ENCODE data around the gene E2F6. TPM values are rescaled to one million over a fixed set of nuclear protein-coding genes. Genes with fewer than 3 reads are reported as not detected.

The E2F6 gene
- total RNA-seq, 1 experiment from 2014 or later = 22.0 TPM

DNA sequence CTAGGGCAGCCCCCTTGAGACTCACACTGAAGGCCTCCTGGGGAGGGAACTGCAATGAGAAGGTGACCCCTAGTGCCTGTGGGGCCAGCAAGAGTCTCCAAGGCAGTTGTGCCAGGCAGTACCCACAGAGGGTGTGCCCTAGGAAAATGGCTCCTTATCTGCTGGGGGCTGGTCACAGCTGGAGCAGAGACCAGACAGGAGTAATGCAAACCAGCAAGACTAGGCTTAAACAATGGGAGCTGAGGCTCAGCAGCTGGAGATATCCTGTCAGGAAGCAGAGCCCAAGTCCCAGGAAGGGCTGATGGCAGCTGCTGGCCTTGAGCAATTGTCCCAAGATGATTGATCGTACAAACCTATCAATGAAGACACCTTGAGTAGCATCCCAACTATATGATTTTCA lies 26.8 kb upstream of the E2F6 start:
- DNase-seq (ENCODE audit: low spot score) = no peak

DNA sequence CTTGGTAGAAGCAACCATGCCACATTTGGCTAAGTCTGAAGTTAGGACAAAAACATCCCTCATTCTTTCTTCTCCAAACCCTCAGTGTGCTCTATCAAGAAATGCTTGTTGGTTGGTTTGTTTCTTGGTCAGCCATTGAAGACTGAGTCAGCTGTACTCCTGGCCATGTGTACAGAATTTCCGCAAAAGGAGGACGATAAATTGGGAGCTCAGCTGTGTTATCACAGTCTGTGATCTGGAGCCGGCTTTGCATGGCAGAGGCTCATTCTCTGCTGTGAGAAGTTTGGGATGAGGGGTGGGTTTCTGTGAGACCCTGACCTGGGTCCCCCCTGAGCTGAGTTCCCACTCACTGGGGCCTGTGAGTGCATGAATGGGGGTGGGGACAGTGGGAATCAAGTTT lies 26.3 kb upstream of the E2F6 start:
- no peak for DNase-seq (ENCODE audit: low spot score)

DNA sequence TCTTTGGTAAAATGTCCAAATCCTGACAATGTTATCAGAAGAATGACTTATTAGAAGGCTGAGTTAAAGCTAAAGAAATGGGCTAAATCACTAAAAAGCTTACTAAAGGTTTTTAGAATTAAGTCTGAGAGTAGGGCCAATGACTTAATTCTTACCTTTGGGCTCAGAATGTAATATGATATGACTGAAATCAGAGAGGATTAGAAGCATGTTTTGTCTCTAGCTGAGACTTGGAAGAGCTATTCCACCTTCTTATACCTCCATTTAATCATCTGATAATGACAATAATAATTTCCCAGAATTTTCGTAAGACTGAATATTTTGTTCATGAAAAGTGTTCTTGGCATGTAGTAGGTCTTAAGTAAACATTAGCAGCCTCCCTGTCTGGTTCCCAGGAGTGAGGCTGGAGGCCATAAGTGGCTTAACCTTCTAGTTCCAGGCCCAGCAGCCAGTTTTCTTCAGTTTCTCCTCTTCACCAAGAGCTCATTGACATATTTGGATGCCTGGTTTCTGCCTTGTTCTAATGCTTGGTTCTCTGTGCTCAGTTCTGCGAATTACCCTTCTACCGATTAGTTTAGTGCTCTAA lies 25.5 kb upstream of the E2F6 start:
- DNase-seq (ENCODE audit: low spot score) = no peak

DNA sequence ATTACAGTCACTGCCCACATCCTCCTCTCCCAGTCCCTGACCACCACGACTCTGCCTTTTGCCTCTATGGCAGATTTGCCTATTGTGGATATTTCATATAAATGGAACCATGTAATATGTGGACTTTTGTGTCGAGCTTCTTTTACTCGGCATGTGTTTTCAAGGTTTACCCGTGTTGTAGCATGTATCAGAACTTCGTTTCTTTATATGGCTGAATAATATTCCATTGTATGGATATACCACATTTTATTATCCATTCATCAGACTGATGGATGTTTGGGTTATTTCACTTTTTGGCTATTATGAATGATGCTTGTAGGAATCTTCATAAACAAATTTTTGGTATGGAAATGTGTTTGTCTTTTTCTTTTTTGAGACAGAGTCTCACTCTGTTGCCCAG lies 24.2 kb upstream of the E2F6 start:
- no peak for DNase-seq (ENCODE audit: low spot score)

DNA sequence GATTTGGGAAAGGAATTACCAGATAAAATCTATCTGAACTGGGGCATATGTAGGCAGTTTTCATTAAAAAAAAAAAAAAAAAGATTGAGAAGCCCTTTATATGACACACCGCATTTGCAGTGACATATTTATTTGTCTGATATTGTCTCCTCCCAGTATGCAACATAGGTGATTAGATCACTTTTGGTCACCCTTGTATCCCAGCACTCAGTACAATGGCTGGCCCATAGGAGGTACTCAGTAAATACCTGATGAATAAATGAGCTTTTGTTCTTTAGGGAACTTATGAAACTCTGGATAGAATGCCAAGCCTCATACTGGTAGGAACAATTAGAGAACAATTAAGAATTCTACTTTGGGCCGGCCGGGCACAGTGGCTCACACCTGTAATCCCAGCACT lies 22.8 kb upstream of the E2F6 start:
- DNase-seq (ENCODE audit: low spot score) = no peak

DNA sequence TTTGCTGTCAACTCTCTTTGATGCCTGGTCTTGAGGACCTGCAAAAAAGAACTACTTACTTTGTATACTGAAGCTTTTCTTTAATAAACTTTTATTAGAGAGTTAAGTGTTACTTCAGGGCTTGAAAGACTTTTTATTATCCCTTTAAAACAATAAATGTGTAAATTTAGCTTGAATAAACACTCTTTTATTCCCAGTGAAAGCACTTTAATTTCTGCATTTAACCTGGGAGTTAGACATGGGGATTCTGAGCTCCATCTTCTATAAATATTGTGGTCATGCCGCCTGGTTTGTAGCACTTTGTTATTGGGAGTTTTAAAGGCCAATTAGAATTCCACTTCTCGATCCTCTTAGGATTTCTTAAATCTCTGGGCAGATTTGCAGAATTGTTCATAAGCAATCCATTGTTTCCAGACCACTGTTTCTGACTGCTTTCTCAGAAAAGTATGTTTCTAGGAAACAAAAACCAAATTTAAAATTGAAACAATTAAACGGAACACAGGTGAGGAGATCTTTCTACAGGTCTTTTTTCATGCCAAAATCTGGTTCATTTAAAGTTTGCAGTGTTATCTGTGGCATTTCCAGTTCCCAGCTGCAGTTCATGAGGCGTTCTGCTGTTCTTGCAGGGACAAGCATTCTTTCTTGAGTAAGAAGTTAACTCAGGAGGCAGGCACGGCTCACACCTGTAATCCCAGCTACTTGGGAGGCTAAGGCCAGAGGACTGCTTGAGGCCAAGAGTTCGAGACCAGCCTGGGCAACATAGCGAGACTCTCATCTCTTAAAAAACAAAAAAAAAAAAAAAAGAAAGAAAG lies 18.1 kb upstream of the E2F6 start:
- no peak for DNase-seq (ENCODE audit: low spot score)

DNA sequence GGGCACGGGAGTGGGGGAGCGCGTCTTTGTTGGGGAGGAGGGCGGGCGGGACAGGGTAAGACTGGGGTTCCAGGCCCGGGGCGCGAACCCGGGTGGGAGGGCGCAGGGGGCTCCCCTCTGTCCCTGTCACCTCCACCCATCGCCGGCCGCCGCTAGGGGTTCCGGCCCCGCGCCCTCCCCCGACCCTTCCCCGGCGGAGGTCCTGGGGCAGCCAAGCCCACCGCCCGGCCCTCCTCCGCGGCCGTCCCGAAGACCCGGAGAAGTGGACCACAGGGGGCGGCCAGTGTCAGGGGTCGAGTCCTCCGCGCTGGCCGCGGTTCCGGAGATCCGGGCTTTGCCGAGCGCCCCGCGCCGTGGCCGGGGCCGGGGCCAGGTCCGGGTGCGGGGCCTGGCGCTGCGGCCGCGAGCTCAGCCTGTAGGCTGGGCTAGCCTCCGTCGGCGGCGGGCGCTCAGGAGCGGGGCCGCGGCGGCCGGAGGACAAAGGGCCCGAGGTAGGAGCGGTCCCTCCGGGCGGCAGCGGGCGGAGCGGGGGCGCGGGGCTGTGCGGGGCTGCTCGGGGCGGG lies 16.6 kb upstream of the E2F6 start:
- DNase-seq (ENCODE audit: low spot score) = no peak

DNA sequence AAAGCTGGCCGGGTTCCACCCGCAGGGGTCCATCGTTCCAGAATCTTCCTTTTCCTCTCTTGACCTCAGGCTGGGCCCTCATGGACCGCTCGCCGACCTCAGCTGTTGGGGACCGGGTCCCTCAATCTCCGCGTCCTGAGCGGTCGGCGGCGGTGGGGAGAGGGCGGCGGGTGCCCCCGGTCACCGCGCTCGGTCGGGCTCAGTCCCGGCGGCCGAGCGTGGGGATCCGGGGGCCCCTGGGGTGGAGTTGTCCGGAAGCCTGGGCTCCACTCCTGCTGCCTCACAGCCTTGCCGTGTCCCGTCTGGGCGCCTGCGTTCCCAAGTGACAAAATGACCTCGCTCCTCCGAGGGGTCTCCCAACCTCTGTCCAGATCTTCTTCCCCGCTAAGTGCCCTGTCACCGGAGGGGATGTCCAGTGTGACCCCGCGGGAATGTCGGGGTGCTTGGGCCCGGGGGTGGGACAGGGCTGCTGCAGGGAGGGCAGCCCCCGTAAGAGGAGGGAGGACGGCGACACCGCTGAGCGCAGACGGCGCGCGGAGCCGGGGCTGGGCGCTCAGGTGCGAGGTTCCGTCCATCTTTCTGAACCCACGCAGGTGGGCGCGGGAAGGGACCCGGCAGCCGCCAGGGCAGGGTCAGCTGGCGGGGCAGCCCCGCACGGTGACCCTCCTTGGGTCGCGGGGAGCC lies 16.0 kb upstream of the E2F6 start:
- DNase-seq (ENCODE audit: low spot score) = no peak

DNA sequence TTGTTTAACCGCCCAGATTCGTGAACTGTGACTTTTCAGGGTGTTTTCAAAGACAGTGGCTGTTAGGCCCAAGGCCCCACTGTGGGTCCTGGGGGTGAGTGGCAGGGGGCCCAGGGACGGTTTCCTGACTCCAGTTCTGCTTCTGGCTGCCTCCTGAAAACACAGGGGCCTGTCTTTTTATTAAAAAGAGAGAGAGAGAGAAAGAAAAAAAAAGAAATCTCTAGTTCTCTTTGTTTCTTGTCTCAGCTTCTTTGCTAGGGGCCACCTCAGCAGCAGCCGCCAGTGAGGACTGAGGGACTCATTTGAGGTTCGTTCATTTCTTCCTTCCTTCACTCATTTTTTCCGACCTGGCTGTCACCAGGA lies 15.4 kb upstream of the E2F6 start:
- DNase-seq (ENCODE audit: low spot score) = no peak

DNA sequence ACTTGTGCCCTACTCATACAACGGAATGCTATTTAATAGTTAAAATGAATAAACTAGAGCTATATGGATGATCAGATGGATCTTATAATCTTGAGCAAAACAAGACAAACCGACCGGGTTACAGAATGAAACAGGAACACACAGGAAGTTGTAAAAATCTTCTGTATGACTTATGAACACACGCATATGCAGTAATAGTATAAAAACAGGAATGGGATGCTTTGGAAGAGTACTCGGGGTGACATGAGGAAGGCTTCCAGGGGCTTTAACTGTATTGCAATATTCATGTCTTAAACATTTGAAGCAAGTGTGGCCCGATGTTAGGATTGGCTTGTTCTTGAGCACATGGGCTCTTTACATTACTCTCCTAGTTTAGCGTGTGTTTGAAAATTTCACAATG lies 14.9 kb upstream of the E2F6 start:
- no peak for DNase-seq (ENCODE audit: low spot score)

DNA sequence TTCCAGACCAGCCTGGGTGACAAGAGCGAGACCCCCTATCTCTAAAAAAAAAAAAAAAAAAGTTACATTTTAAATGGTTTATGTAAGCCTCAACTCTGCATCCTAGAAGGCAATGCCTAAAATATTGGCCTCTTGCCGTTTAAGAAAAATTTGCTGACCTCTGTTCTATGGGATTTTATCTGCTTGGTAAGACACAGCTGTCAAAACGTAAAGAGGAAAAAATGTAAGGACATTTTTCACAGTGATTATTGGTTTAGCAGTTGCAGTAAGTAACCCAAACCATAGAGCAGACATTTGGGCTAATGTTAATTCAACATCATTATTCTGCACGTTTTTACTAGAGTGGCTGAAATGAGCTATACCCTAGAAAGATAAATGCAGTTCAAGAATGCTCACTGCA lies 14.4 kb upstream of the E2F6 start:
- DNase-seq (ENCODE audit: low spot score) = no peak

DNA sequence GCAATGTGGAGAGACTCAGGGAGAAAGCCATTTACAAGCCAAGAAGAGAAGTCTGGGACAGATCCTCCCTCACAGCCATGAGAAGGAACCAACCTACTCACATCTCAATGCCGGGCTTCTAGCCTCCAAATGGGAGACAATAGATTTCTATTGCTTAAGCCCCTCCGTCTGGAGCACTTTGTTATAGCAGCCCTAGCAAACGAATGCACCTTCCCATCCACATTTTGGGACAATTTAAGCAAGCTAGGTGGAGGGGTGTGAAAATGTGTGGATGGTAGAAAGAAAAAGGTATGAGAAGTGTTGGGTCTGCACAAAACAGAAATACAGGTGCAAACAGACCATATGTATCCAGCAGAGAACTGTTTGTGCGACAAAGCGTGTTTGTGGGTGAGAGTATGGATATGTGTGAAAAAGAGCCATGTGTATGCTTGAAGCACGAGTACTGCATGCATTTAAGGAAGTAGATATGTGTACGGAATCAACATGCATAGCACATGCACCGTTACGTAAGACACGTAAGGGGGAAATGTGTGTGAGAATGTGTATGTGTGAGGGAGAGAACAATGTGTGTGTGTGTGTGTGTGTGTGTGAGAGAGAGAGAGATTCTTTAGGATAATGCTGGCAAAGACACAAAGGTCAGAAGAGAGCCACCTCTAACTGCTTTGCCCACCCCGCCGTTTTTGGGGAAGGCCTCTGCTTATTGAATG lies 13.1 kb upstream of the E2F6 start:
- DNase-seq (ENCODE audit: low spot score) = no peak

DNA sequence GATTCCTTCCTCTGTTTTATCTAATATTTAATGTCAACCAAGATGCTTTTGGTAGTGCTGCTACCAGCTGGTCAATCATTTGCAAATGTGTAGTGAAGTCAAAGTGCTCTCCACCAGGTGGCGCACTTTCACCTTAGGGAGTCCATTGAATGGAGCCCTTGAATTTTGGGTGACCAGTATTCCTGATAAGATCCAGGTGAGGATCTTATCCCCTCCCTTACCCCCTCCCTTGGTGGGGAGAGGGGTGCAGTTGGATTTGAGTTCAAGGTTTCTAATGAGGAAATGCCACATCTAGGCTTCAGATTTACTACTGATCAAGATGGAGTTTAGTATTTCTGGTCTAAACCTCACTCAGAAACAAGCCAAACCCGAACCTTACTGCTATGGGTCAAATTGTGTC lies 12.0 kb upstream of the E2F6 start:
- DNase-seq (ENCODE audit: low spot score) = peak; percentile 59

DNA sequence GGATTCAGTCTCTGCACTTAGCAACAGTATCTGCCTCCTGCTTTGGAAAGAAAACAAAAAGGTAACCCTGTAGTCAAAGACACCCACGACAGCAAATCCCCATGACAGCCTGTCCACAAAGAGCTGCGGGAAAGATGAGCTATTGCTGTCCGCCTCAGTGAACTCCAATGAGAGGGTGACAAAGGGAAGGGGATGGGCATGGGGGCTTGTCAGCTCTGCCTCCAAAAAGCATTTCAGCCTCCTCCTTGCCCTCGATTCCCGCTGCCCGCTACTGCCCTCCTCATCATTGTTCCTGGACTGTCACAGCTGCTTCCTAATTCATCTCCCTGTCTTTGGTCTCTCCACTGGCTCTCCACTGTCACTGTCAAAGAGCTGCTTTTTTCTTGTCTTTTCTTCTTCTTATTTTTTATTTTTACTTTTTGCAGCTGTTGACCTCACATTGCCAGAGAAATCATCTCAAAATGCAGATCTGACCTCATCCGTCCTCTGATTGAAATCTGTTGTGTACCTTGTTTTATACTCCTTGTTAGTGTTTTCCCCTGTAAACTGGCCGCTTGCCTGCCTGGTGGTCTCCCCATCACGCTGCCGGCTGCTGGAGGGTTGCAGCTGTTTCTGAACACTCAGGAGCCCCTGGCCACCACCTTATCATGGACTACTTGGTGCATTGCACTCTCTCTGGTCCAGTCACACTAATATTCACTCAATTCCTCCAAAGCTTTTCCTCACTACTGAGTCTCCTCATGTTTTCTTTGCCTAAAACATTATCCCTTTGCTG lies 7.9 kb upstream of the E2F6 start:
- no peak for DNase-seq (ENCODE audit: low spot score)

DNA sequence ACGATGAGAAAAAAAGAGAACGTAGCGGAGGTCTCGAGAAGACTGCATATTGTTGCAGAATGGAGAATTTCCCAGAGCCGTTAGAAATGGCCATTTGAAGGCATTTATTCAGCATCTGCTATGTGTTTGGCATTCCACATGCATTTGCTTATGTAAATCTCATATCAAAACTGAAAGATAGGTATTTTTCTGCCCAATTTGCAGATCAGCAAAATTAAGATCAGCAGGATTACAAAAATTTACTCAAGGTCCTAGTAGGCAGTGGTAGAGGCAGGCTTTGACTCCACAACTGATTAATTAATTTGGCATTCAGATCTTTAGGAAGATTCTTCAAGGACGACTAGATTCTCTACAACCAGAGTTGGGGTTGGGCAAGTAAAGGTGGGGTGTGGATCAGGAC lies 1.8 kb upstream of the E2F6 start:
- DNase-seq (ENCODE audit: low spot score) = no peak

DNA sequence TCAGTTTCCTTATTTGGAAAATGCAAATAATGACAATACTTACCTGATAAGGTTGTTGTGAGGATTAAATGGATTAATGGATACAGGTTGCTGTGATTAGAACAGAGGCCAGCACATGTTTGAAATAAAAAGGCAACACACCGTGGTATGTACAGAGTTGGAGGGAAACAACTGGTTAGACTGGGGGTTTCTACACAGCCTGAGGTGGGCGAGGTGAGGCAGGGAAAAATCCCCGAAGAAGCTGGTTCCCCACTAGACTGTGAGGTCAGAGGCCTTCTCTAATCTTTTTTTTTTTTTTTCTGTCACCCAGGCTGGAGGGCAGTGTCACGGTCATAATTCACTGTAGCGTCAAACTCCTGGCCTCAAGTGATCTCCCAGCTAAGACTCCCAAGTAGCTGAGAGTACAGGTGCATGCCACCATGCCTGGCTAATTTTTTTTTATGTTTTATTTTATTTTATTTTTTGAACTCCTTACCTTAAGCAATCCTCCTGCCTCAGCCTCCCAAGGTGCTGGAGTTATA lies 1.2 kb upstream of the E2F6 start:
- no peak for DNase-seq (ENCODE audit: low spot score)

DNA sequence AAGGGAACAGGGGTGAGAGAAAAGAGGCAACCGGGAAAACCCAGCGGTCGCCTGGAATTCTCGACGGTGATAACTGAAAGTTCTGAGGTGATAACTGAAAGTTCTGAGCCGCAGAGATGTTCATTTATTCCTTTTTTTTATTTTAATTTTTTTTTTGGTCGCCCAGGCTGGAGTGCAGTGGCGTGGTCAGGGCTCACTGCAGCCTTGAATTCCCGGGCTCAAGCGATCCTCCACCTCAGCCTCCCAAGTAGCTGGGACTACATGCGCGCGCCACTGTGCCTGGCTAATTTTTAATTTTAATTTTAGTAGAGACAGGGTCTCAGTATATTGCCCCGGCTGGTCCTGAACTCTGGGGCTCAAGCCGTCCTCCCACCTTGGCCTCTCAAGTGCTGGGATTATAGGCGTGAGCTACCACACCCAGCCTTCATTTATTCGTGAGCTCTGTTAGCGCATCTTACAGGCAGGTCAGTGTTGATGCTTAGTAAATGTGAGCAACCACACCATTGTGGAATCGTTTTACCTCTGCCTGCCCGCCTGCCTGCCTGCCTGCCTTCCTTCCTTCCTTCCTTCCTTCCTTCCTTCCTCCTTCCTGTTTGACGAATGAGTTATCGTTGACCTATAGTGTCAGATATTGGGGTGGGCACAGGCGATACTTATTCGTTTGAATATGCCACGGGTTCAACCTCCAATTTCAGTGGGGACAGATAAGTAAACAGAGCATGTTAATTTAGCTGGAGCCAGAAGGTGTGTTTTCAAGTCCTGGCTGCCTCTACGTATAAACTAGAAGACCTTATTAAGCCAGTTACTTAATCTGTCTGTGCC lies 557 bp upstream of the E2F6 start:
- DNase-seq (ENCODE audit: low spot score) = no peak

DNA sequence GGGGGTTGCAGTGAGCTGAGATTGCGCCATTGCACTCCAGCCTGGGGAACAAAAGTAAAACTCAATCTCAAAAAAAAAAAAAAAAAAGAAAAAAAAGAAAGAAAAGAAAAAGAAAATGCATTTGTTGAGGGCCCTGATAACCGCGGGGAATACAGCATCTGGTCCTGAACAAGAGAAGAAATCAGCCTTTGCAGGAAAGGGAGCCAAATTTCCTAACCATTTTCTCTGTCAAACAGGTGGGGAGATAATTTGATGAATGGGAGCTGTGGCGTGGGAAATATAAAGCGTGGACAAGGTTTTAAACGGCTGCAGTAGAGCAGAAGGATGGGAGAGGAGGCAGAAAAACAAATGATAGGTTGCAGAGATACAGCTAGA lies 864 bp downstream of the E2F6 start:
- DNase-seq (ENCODE audit: low spot score) = no peak

DNA sequence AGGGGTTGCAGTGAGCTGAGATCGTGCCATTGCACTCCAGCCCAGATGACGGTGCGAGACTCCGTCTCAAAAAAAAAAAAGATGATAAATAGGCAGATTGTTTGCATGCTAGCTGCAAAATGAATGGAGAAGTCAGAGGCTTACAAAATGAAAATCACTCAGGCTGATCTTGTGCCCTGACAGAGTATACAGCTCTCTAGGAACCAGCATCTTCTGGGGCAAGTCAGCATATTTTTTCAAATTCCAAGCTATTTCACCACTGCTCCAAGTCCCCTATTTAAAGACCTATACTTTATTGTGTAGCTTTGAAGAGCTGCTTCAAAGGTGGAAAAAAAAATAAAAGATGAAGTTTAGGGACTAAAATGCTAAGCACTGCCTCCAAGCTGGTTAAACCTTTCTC lies 6.1 kb downstream of the E2F6 start:
- DNase-seq (ENCODE audit: low spot score) = no peak

DNA sequence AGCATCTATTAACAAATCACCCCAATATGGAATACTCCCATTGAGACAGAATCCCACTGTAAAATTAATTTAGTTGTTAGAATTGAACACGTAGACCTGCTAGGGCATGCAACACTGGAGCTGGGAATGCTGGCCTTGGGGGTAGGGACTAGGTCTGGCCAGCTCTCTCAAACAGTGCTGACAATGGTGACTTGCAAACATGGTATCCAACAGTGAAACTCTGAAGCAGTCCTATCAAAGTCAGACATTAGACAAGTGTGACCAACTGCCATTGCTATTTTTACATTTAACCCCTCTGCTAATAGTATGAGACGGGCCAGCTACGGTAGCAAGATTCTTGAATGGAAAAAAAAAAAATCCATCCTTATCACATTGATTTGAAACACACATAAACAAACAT lies 7.2 kb downstream of the E2F6 start:
- DNase-seq (ENCODE audit: low spot score) = no peak

DNA sequence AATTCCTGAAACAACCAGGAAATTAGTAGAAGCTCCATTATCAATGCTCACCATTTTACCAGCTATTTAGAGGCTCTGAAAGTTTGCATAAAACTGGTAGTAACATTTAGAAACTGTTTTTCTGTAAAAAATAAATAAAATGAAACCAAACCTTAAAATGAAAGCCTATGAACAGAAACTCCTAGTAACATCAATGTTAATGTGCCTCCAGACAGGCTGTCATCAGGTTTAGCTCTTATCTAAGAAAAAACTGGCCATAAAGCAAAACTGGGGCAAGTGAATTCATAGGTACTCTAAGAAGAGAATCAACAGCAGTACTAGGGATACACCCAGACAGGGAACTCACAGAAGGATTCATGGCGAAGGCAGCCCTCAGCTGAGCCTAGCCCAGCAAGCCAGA lies 8.0 kb downstream of the E2F6 start:
- DNase-seq (ENCODE audit: low spot score) = no peak

All from H4 (cell line).